GM12878 (cell line): ENCODE results near the gene GNPTAB. TPM values are rescaled to one million over a fixed set of nuclear protein-coding genes. Genes with fewer than 3 reads are reported as not detected.

Experiments
- ASH2L ChIP-seq: fragments of 300-600, 200-600 bp; sonication (generic); IDR thresholded peaks from 2 replicates; pipeline ENCODE4 v1.6.1; 2017; ENCODE audit warnings: low read depth, mild to moderate bottlenecking, borderline replicate concordance
- ATF2 ChIP-seq: IDR thresholded peaks from 2 replicates; pipeline ENCODE4 v1.6.1; 2012; ENCODE audit warnings: low read length, inconsistent platforms
- CTCF ChIP-seq, 3 experiments: IDR thresholded peaks in 2 of 3; conservative IDR thresholded peaks in 1 of 3; 2 replicates each; pipeline ENCODE4 v1.5.1; 2011; ENCODE audit warnings: low read depth in 3 of 3, low read length in 3 of 3, mild to moderate bottlenecking in 3 of 3, control low read depth in 2 of 3, moderate library complexity in 2 of 3, inconsistent platforms in 1 of 3, mixed read lengths in 1 of 3; ENCODE audit not compliant: control insufficient read depth in 2 of 3, insufficient read depth in 1 of 3; ENCODE audit errors: extremely low read depth in 1 of 3
- DPF2 ChIP-seq: fragments of 450-650 bp; IDR thresholded peaks from 2 replicates; pipeline ENCODE4 v1.6.1; 2017; ENCODE audit warnings: mild to moderate bottlenecking
- E4F1 ChIP-seq: fragments of 450-650 bp; IDR thresholded peaks from 2 replicates; pipeline ENCODE4 v1.6.1; 2018; ENCODE audit warnings: borderline replicate concordance, mild to moderate bottlenecking; ENCODE audit not compliant: partially characterized antibody
- EED ChIP-seq: sonication (generic); IDR thresholded peaks from 2 replicates; pipeline ENCODE4 v1.6.1; 2016; ENCODE audit warnings: antibody characterized with exemption, low read depth
- ETV6 ChIP-seq, 2 experiments: fragments of 450-650 bp in 1 of 2; IDR thresholded peaks in 1 of 2; conservative IDR thresholded peaks in 1 of 2; 2 replicates each; pipeline ENCODE4 v1.6.1; 2014; ENCODE audit warnings: antibody characterized with exemption in 1 of 2, borderline replicate concordance in 1 of 2, low read depth in 1 of 2, mild to moderate bottlenecking in 1 of 2, moderate library complexity in 1 of 2
- GABPA ChIP-seq: IDR thresholded peaks from 2 replicates; pipeline ENCODE4 v1.6.1; 2014; ENCODE audit warnings: antibody characterized with exemption, low read depth, mild to moderate bottlenecking, inconsistent platforms
- IKZF1 ChIP-seq: fragments of 450-650 bp; conservative IDR thresholded peaks from 2 replicates; pipeline ENCODE4 v1.6.1; 2017; ENCODE audit warnings: antibody characterized with exemption, mild to moderate bottlenecking
- JUNB ChIP-seq: IDR thresholded peaks from 2 replicates; pipeline ENCODE4 v1.6.1; 2016; ENCODE audit warnings: antibody characterized with exemption, mild to moderate bottlenecking
- KAT2A ChIP-seq: conservative IDR thresholded peaks from 2 replicates; pipeline ENCODE4 v1.6.1; 2011; ENCODE audit warnings: low read depth, low read length; ENCODE audit not compliant: control insufficient read depth
- LARP7 ChIP-seq: fragments of 450-650 bp; IDR thresholded peaks from 2 replicates; pipeline ENCODE4 v1.6.1; 2017; ENCODE audit warnings: mild to moderate bottlenecking
- MTA3 ChIP-seq: IDR thresholded peaks from 2 replicates; pipeline ENCODE4 v1.6.1; 2012; ENCODE audit warnings: low read length, inconsistent platforms, borderline replicate concordance
- MYB ChIP-seq: fragments of 150-350 bp; IDR thresholded peaks from 2 replicates; pipeline ENCODE4 v1.6.1; 2014; ENCODE audit warnings: mild to moderate bottlenecking, low read depth, low read length, borderline replicate concordance
- MYC ChIP-seq: IDR thresholded peaks from 2 replicates; pipeline ENCODE4 v1.6.1; 2011; ENCODE audit warnings: mild to moderate bottlenecking, low read length, moderate library complexity, inconsistent platforms; ENCODE audit not compliant: insufficient read depth, insufficient replicate concordance, insufficient read length, severe bottlenecking
- NBN ChIP-seq: fragments of 450-650 bp; IDR thresholded peaks from 2 replicates; pipeline ENCODE4 v1.6.1; 2016
- PAX5 ChIP-seq: IDR thresholded peaks from 2 replicates; pipeline ENCODE4 v1.6.1; 2011; ENCODE audit warnings: low read depth, low read length, borderline replicate concordance
- PAX8 ChIP-seq: fragments of 450-650 bp; IDR thresholded peaks from 2 replicates; pipeline ENCODE4 v1.6.1; 2017; ENCODE audit warnings: mild to moderate bottlenecking, moderate library complexity
- PBX3 ChIP-seq: IDR thresholded peaks from 2 replicates; pipeline ENCODE4 v1.6.1; 2011; ENCODE audit warnings: mild to moderate bottlenecking, low read depth, low read length, moderate library complexity; ENCODE audit not compliant: insufficient replicate concordance
- RFX5 ChIP-seq: IDR thresholded peaks from 2 replicates; pipeline ENCODE4 v1.6.1; 2011; ENCODE audit warnings: low read depth, low read length, improper control_type of control experiment
- SREBF1 ChIP-seq: IDR thresholded peaks from 2 replicates; pipeline ENCODE4 v1.6.1; 2012; ENCODE audit warnings: mild to moderate bottlenecking, low read length
- SUZ12 ChIP-seq: fragments of 200-600 bp; sonication (generic); IDR thresholded peaks from one replicate; pipeline ENCODE4 v1.6.1; 2018; ENCODE audit warnings: antibody characterized with exemption, mild to moderate bottlenecking; ENCODE audit not compliant: unreplicated experiment
- YBX1 ChIP-seq: fragments of 450-650 bp; IDR thresholded peaks from 2 replicates; pipeline ENCODE4 v1.6.1; 2016; ENCODE audit warnings: antibody characterized with exemption
- ZBED1 ChIP-seq: IDR thresholded peaks from 2 replicates; pipeline ENCODE4 v1.6.1; 2016; ENCODE audit warnings: borderline replicate concordance
- polyA plus RNA-seq, 11 experiments: library from polyadenylated mRNA; depleted of rRNA in 4 of 11; unstranded in 6 of 11; stranded (reverse) in 5 of 11; fragments of >200 nt; fragmentation: Nextera tagmentation in 4 of 11; fragmentation: Illumina TruSeq in 1 of 11; extraction: Ambion mirVana in 4 of 11; extraction: Trizol in 1 of 11; gene quantifications; 1 replicate in 1 of 11; 2 replicates in 10 of 11; pipeline versions ENCODE4 v1.2.1 to v1.2.3, GENCODE V29; 2011 to 2016; ENCODE audit warnings: inconsistent platforms in 2 of 11, missing spikeins in 2 of 11, low read depth in 1 of 11
- total RNA-seq, 4 experiments: library from RNA; depleted of rRNA in 3 of 4; stranded (reverse); fragments of >200 nt in 3 of 4; fragmentation: Illumina TruSeq in 1 of 4; extraction: Trizol in 1 of 4; gene quantifications; 2 replicates each; pipeline versions ENCODE4 v1.2.1 to v1.2.3, GENCODE V29; 2013 to 2021

GNPTAB gene
- total and polyA plus RNA-seq, 10 of the 15 experiments (the other 5 are each of a cell fraction or from before 2014, with no cell fraction given): 9.8 to 38.9 (median 35.3) TPM

GRCh38 chr12:101819467-101819866 is 11.3 kb downstream of the GNPTAB start (continued):
- TF ChIP-seq ATF2 (peak; percentile 53; the same call in 1 of the 2 replicates), PBX3 (no peak), KAT2A (no peak), ZBED1 (no peak), LARP7 (no peak), SREBF1 (no peak), EED (no peak), ETV6 (conservative IDR thresholded peaks at IDR 0.05 in 1 of 2, IDR thresholded peaks at IDR 0.05 in 1 of 2; ENCODE audit: borderline replicate concordance in 1 of 2, low read depth in 1 of 2) (peak in 1 of 2 experiments; percentile 25; a peak in 1 of 4 replicates), MYC (no peak), ASH2L (0 out of 2 replicates have a peak, but pooled peaks have one; percentile 41), NBN (no peak), JUNB (peak; percentile 92), IKZF1 (no peak), YBX1 (no peak), CTCF (IDR thresholded peaks at IDR 0.05 in 2 of 3, conservative IDR thresholded peaks at IDR 0.05 in 1 of 3; ENCODE audit: control insufficient read depth in 2 of 3, extremely low read depth in 1 of 3, insufficient read depth in 1 of 3, low read depth in 3 of 3, low read length in 3 of 3) (no peak), PAX8 (no peak), SUZ12 (no peak), MYB (no peak), MTA3 (no peak), E4F1 (no peak), DPF2 (no peak), RFX5 (no peak), PAX5 (no peak), GABPA (0 out of 2 replicates have a peak, but pooled peaks have one; percentile 8)
